Panc1 (cell line): ENCODE measurements around the gene HNRNPA1.

Source experiments
- CTCF ChIP-seq: fragments of 450-650 bp; IDR thresholded peaks from 2 replicates; pipeline ENCODE4 v1.5.1; 2017; ENCODE audit warnings: mild to moderate bottlenecking
- POLR2AphosphoS5 ChIP-seq: IDR thresholded peaks from 2 replicates; pipeline ENCODE4 v1.6.1; 2012; ENCODE audit warnings: mild to moderate bottlenecking, low read depth, low read length, moderate library complexity

- no peak for TF ChIP-seq CTCF
- no peak for TF ChIP-seq POLR2AphosphoS5
Observed at GRCh38 chr12:54329759-54330158, 49.2 kb downstream of the HNRNPA1 start.
